ENCODE measurements around the gene PARD6B. TPM values are rescaled to one million over a fixed set of nuclear protein-coding genes. Genes with fewer than 3 reads are reported as not detected.
"Not testable (repeated sequence)": the region's sequence is repeated elsewhere in the genome, so short reads cannot be mapped to it uniquely, and the experiment has no call there.

PARD6B gene
- total RNA-seq, 1 donor from 2014 or later, result 45.7 TPM

GRCh38 chr20:50777373-50777772, 46.0 kb downstream of the PARD6B start:
- Mint-ChIP-seq H3K27ac (no peak overlapping the region), H3K4me1 (peaks cover 3% of the 10 kb centered on the region), H3K9me3 (no peaks in the 10 kb centered on the region), H3K27me3 (ENCODE audit: insufficient read depth, low read depth) (peaks cover 2% of the 10 kb centered on the region), H3K36me3 (no peaks in the 10 kb centered on the region), H3K4me3 (no peak overlapping the region)
- Histone ChIP-seq H3K4me3 (no peak overlapping the region), H3K9me3 (ENCODE audit: low read depth) (no peaks in the 10 kb centered on the region), H3K27ac (no peak overlapping the region), H3K9ac (no peak overlapping the region), H4K20me1 (ENCODE audit: low read depth) (no peaks in the 10 kb centered on the region), H3K27me3 (no peaks in the 10 kb centered on the region), H2AFZ (replicated peaks) (no peak overlapping the region), H3K36me3 (no peaks in the 10 kb centered on the region), H3K4me2 (no peak overlapping the region), H3F3A (ENCODE audit: low read depth) (peaks cover 9% of the 10 kb centered on the region), H3K79me2 (ENCODE audit: low read depth) (no peaks in the 10 kb centered on the region), H3K4me1 (peaks cover 5% of the 10 kb centered on the region)
- DNase-seq (ENCODE audit: low spot score), result no peak
- TF ChIP-seq EZH2phosphoT487 (IDR thresholded peaks at IDR 0.05), result no peak
- TF ChIP-seq EZH2 (IDR thresholded peaks at IDR 0.05), result no peak
- no peak for TF ChIP-seq CTCF (IDR thresholded peaks at IDR 0.05)

- not testable (repeated sequence) for H3K4me3 ChIP-seq; DNase-seq (ENCODE audit: low spot score); H3K4me1 ChIP-seq; H3K9me3 ChIP-seq (ENCODE audit: low read depth); H3K4me1 Mint-ChIP-seq; H3K36me3 ChIP-seq; H3K27me3 Mint-ChIP-seq (ENCODE audit: insufficient read depth, low read depth); H4K20me1 ChIP-seq (ENCODE audit: low read depth); H3K36me3 Mint-ChIP-seq; H2AFZ ChIP-seq (replicated peaks); H3F3A ChIP-seq (ENCODE audit: low read depth); H3K27me3 ChIP-seq; H3K27ac Mint-ChIP-seq; H3K4me2 ChIP-seq; H3K9ac ChIP-seq; H3K27ac ChIP-seq; H3K79me2 ChIP-seq (ENCODE audit: low read depth); H3K9me3 Mint-ChIP-seq; H3K4me3 Mint-ChIP-seq
Observed at GRCh38 chr20:50778994-50779393, 47.6 kb downstream of the PARD6B start.

GRCh38 chr20:50783390-50783789, 52.0 kb downstream of the PARD6B start:
- Histone ChIP-seq H3K9me3 (ENCODE audit: low read depth) (no peaks in the 10 kb centered on the region), H3K4me1 (no peaks in the 10 kb centered on the region), H2AFZ (replicated peaks) (no peak overlapping the region), H3K79me2 (ENCODE audit: low read depth) (no peaks in the 10 kb centered on the region), H3K27me3 (no peaks in the 10 kb centered on the region), H4K20me1 (ENCODE audit: low read depth) (no peaks in the 10 kb centered on the region), H3K4me2 (no peak overlapping the region), H3K27ac (no peak overlapping the region), H3F3A (ENCODE audit: low read depth) (peaks cover 3% of the 10 kb centered on the region), H3K4me3 (no peak overlapping the region), H3K36me3 (no peaks in the 10 kb centered on the region), H3K9ac (no peak overlapping the region)
- Mint-ChIP-seq H3K27me3 (ENCODE audit: insufficient read depth, low read depth) (no peaks in the 10 kb centered on the region), H3K4me3 (no peak overlapping the region), H3K36me3 (no peaks in the 10 kb centered on the region), H3K4me1 (no peaks in the 10 kb centered on the region), H3K27ac (no peak overlapping the region), H3K9me3 (peaks cover 2% of the 10 kb centered on the region)
- no peak for DNase-seq (ENCODE audit: low spot score)
- TF ChIP-seq EZH2 (IDR thresholded peaks at IDR 0.05) (no peak), CTCF (IDR thresholded peaks at IDR 0.05) (no peak), EZH2phosphoT487 (IDR thresholded peaks at IDR 0.05) (no peak)

- H3K4me2 ChIP-seq, result no peak overlapping the region
- H3K9me3 ChIP-seq (ENCODE audit: low read depth), result no peaks in the 10 kb centered on the region
- H3K79me2 ChIP-seq (ENCODE audit: low read depth), result no peaks in the 10 kb centered on the region
- H3K9me3 Mint-ChIP-seq, result peaks cover 2% of the 10 kb centered on the region
- H3K9ac ChIP-seq, result no peak overlapping the region
- no peak overlapping the region for H3K4me3 ChIP-seq
- H3K4me1 ChIP-seq, result no peaks in the 10 kb centered on the region
- H3K27ac Mint-ChIP-seq, result no peak overlapping the region
- TF ChIP-seq CTCF (IDR thresholded peaks at IDR 0.05), result no peak
- no peak for TF ChIP-seq EZH2phosphoT487 (IDR thresholded peaks at IDR 0.05)
- TF ChIP-seq EZH2 (IDR thresholded peaks at IDR 0.05), result no peak
- H4K20me1 ChIP-seq (ENCODE audit: low read depth), result no peaks in the 10 kb centered on the region
- no peak for DNase-seq (ENCODE audit: low spot score)
- peaks cover 5% of the 10 kb centered on the region for H3K4me1 Mint-ChIP-seq
- H3K27me3 Mint-ChIP-seq (ENCODE audit: insufficient read depth, low read depth), result peaks cover under 1% of the 10 kb centered on the region
- H3K27ac ChIP-seq, result no peak overlapping the region
- H2AFZ ChIP-seq (replicated peaks), result no peak overlapping the region
- H3F3A ChIP-seq (ENCODE audit: low read depth), result peaks cover 8% of the 10 kb centered on the region
- no peaks in the 10 kb centered on the region for H3K36me3 Mint-ChIP-seq
- no peaks in the 10 kb centered on the region for H3K36me3 ChIP-seq
- no peaks in the 10 kb centered on the region for H3K27me3 ChIP-seq
- no peak overlapping the region for H3K4me3 Mint-ChIP-seq
Observed at GRCh38 chr20:50783903-50784302, 52.5 kb downstream of the PARD6B start.
